Mucosa of stomach (tissue), 1 donor: ENCODE data around the gene RNF167.

Source experiments
- H3K27me3 ChIP-seq: one replicate; pipeline ENCODE4 v1.7.0; 2013; ENCODE audit warnings: mild to moderate bottlenecking, low read length; ENCODE audit not compliant: control insufficient read depth, insufficient read depth
- H3K36me3 ChIP-seq: one replicate; pipeline ENCODE4 v1.7.0; 2013; ENCODE audit warnings: low read length; ENCODE audit not compliant: control insufficient read depth, insufficient read depth
- H3K4me1 ChIP-seq: one replicate; pipeline ENCODE4 v1.7.0; 2013; ENCODE audit warnings: mild to moderate bottlenecking, low read length; ENCODE audit not compliant: control insufficient read depth, insufficient read depth
- H3K4me3 ChIP-seq: one replicate; pipeline ENCODE4 v1.7.0; 2013; ENCODE audit warnings: low read length
- H3K9ac ChIP-seq: one replicate; pipeline ENCODE4 v1.7.0; 2013; ENCODE audit warnings: mild to moderate bottlenecking, low read length, moderate library complexity
- H3K9me3 ChIP-seq: one replicate; pipeline ENCODE4 v1.7.0; 2013; ENCODE audit warnings: mild to moderate bottlenecking, low read length, moderate library complexity; ENCODE audit not compliant: control insufficient read depth
- donor health status: Pancreatic carcinoma.

The RNF167 gene

GRCh38 chr17:4939796-4940554, at the start of gene RNF167, which contains the start of gene SLC25A11:
TSS of gene RNF167 (plus strand) at chr17:4940268. CDS start at chr17:4940910, 642 bp downstream.
TSS of gene SLC25A11 (minus strand) at chr17:4940046. CDS start at chr17:4939910, 136 bp downstream.
- peak within 1 kb of the TSS; percentile 93 for H3K9ac ChIP-seq
- H3K4me1 ChIP-seq: peaks cover 38% of the 10 kb centered on the region
- peaks cover 9% of the 10 kb centered on the region for H3K36me3 ChIP-seq
- no peaks in the 10 kb centered on the region for H3K27me3 ChIP-seq
- no peaks in the 10 kb centered on the region for H3K9me3 ChIP-seq
- H3K4me3 ChIP-seq: peak within 1 kb of the TSS; percentile 70

DNA sequence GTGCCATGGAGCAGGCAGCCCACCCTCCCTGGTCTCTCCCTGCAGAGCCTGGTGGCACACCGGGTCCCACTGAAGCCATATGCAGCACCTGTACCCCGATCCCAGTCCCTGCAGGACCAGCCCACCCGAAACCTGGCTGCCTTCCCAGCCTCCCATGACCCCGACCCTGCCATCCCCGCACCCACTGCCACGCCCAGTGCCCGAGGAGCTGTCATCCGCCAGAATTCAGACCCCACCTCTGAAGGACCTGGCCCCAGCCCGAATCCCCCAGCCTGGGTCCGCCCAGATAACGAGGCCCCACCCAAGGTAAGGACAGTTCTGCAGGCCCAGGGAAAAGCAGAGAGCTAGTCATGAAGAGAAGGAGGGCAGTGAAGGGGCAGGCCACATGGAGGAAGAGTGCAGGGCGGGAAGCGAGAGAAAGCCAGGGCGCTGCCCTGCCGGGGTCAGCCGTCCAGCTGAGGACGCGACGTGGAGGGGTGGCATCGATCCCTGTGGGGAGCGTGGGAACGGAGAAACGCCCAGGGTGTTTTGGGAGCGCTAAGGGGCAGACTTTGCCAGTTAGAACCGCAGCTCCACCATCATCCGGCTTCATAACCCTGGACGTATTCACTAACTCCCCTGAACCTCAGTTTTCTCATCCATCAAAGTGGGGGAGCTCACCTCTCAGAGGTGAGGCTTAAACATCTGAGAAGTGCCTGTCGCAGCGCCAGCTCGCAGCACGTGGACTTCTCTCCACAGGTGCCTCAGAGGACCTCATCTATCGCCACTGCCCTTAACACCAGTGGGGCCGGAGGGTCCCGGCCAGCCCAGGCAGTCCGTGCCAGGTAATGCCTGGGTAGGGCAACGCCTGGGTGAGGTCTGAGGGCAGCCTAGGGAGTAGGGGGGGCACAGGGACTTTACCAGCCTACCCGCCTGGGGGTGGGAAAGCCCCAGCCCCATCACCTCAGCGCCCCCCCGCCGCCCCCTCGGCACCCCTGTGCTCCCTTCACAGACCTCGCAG, 48.4 kb upstream of the RNF167 start:
- H3K36me3 ChIP-seq: peaks cover 34% of the 10 kb centered on the region
- H3K4me1 ChIP-seq: no peaks in the 10 kb centered on the region
- no peak overlapping the region for H3K9ac ChIP-seq
- no peaks in the 10 kb centered on the region for H3K9me3 ChIP-seq
- no peaks in the 10 kb centered on the region for H3K27me3 ChIP-seq
- H3K4me3 ChIP-seq: no peak overlapping the region

GRCh38 chr17:4892499-4893221, 47.4 kb upstream of the RNF167 start:
- peaks cover 29% of the 10 kb centered on the region for H3K36me3 ChIP-seq

DNA sequence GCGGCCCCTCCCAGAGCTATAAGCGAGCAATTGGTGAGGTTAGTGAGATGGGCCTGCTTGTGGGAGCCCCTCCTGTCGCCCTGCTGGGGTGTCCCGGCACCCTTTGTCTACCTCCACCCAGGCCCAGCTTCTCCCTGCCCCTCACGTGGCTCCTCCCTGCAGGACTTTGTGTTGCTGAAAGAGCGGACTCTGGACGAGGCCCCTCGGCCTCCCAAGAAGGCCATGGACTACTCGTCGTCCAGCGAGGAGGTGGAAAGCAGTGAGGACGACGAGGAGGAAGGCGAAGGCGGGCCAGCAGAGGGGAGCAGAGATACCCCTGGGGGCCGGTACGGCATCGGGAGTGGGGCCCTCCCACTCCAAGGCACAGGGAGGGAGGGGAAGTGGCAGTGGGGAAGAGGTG, 46.8 kb upstream of the RNF167 start:
- Histone ChIP-seq H3K9ac (no peak overlapping the region), H3K4me3 (no peak overlapping the region), H3K36me3 (peaks cover 29% of the 10 kb centered on the region)

More at GRCh38 chr17:4892499-4893221, 47.4 kb upstream of the RNF167 start:
- Histone ChIP-seq H3K9ac (no peak overlapping the region), H3K27me3 (no peaks in the 10 kb centered on the region), H3K4me3 (no peak overlapping the region), H3K4me1 (no peaks in the 10 kb centered on the region), H3K9me3 (no peaks in the 10 kb centered on the region)

GRCh38 chr17:4893721-4894560, 46.1 kb upstream of the RNF167 start:
- no peaks in the 10 kb centered on the region for H3K9me3 ChIP-seq
- peaks cover 3% of the 10 kb centered on the region for H3K4me1 ChIP-seq
- H3K27me3 ChIP-seq: no peaks in the 10 kb centered on the region
- peaks cover 29% of the 10 kb centered on the region for H3K36me3 ChIP-seq
- H3K4me3 ChIP-seq: no peak overlapping the region
- H3K9ac ChIP-seq: no peak overlapping the region

More for the DNA sequence above, 46.8 kb upstream of the RNF167 start:
- no peaks in the 10 kb centered on the region for H3K9me3 ChIP-seq
- no peaks in the 10 kb centered on the region for H3K4me1 ChIP-seq
- H3K27me3 ChIP-seq: no peaks in the 10 kb centered on the region

- Histone ChIP-seq H3K36me3 (peaks cover 29% of the 10 kb centered on the region), H3K9me3 (no peaks in the 10 kb centered on the region), H3K27me3 (peaks cover 6% of the 10 kb centered on the region), H3K9ac (no peak overlapping the region), H3K4me3 (no peak overlapping the region), H3K4me1 (peaks cover 11% of the 10 kb centered on the region)
Measured at GRCh38 chr17:4895121-4895520, 44.9 kb upstream of the RNF167 start.

GRCh38 chr17:4895657-4896331, 44.3 kb upstream of the RNF167 start:
- no peaks in the 10 kb centered on the region for H3K9me3 ChIP-seq
- H3K27me3 ChIP-seq: peaks cover 13% of the 10 kb centered on the region
- peaks cover 23% of the 10 kb centered on the region for H3K36me3 ChIP-seq
- H3K9ac ChIP-seq: no peak overlapping the region
- H3K4me3 ChIP-seq: no peak overlapping the region
- H3K4me1 ChIP-seq: peaks cover 18% of the 10 kb centered on the region

- H3K27me3 ChIP-seq: peaks cover 18% of the 10 kb centered on the region
- H3K4me1 ChIP-seq: peaks cover 22% of the 10 kb centered on the region
- no peaks in the 10 kb centered on the region for H3K9me3 ChIP-seq
- no peak overlapping the region for H3K9ac ChIP-seq
- no peak overlapping the region for H3K4me3 ChIP-seq
- H3K36me3 ChIP-seq: peaks cover 15% of the 10 kb centered on the region
Measured at GRCh38 chr17:4896332-4897197, 43.5 kb upstream of the RNF167 start.

DNA sequence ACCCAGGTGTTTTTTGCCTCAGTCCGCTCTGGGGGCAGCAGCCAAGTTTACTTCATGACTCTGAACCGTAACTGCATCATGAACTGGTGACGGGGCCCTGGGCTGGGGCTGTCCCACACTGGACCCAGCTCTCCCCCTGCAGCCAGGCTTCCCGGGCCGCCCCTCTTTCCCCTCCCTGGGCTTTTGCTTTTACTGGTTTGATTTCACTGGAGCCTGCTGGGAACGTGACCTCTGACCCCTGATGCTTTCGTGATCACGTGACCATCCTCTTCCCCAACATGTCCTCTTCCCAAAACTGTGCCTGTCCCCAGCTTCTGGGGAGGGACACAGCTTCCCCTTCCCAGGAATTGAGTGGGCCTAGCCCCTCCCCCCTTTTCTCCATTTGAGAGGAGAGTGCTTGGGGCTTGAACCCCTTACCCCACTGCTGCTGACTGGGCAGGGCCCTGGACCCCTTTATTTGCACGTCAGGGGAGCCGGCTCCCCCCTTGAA, 42.8 kb upstream of the RNF167 start:
- H3K9me3 ChIP-seq: no peaks in the 10 kb centered on the region
- peaks cover 18% of the 10 kb centered on the region for H3K27me3 ChIP-seq
- H3K4me3 ChIP-seq: no peak overlapping the region
- H3K4me1 ChIP-seq: peaks cover 22% of the 10 kb centered on the region
- peaks cover 9% of the 10 kb centered on the region for H3K36me3 ChIP-seq
- H3K9ac ChIP-seq: no peak overlapping the region

GRCh38 chr17:4897785-4898184, 42.3 kb upstream of the RNF167 start:
- Histone ChIP-seq H3K9me3 (no peaks in the 10 kb centered on the region), H3K4me1 (peaks cover 23% of the 10 kb centered on the region), H3K9ac (no peak overlapping the region), H3K36me3 (peaks cover 9% of the 10 kb centered on the region), H3K27me3 (peaks cover 18% of the 10 kb centered on the region), H3K4me3 (no peak overlapping the region)
